Panc1 (cell line): Measurements from ENCODE around the gene CSTPP1. TPM values are rescaled to one million over a fixed set of nuclear protein-coding genes. Genes with fewer than 3 reads are reported as not detected.

ENCODE experiments used
- ATAC-seq: fragments of 200-7000 bp; cut with Tn5 transposase; 2 replicates; pipeline ENCODE4 v1.9.1; 2020; ENCODE audit warnings: mild to moderate bottlenecking, moderate library complexity
- BruUV-seq: library from RNA; stranded (reverse); fragments of 400-500 nt; replicated peaks from 2 replicates; lab custom pipeline; 2021; lab: Mats Ljungman, UMichigan
- CTCF ChIA-PET: fragments of 300-600 bp; sonication (Branson Sonifier 250); formaldehyde crosslinking; loops from one replicate; lab custom pipeline; 2022; ENCODE audit warnings: antibody characterized with exemption; lab: Charles Lee
- POLR2A ChIA-PET: fragments of 300-600 bp; sonication (Branson Sonifier 250); formaldehyde crosslinking; loops from one replicate; lab custom pipeline; 2022; ENCODE audit warnings: antibody characterized with exemption; lab: Charles Lee
- DNase-seq: peaks from one replicate; pipeline ENCODE4 v3.0.0-alpha.2; 2010; ENCODE audit warnings: low read depth, low spot score
- H3K27ac ChIP-seq: 2 replicates; pipeline ENCODE4 v1.5.1; 2011; ENCODE audit warnings: mild to moderate bottlenecking, low read length, inconsistent platforms
- H3K27me3 ChIP-seq: fragments of 200-500 bp; sonication (Bioruptor generic); 2 replicates; pipeline ENCODE4 v1.6.0; 2014; ENCODE audit warnings: low read length, inconsistent platforms; ENCODE audit not compliant: control insufficient read depth, insufficient read depth
- H3K36me3 ChIP-seq: fragments of 200-500 bp; sonication (Bioruptor generic); 2 replicates; pipeline ENCODE4 v1.5.1; 2014; ENCODE audit warnings: inconsistent platforms, mild to moderate bottlenecking, low read length, moderate library complexity; ENCODE audit not compliant: control insufficient read depth, insufficient read depth
- H3K4me1 ChIP-seq: 2 replicates; pipeline ENCODE4 v1.5.1; 2011; ENCODE audit warnings: inconsistent platforms, mild to moderate bottlenecking, low read length, moderate library complexity; ENCODE audit not compliant: control insufficient read depth, insufficient read depth
- H3K4me3 ChIP-seq, 2 experiments: 2 replicates each; pipeline ENCODE4 v1.5.1; 2011 to 2012; ENCODE audit warnings: low read depth in 2 of 2, low read length in 2 of 2, mild to moderate bottlenecking in 2 of 2, inconsistent platforms in 1 of 2, moderate library complexity in 1 of 2
- H3K9me3 ChIP-seq: fragments of 200-500 bp; sonication (Bioruptor generic); 2 replicates; pipeline ENCODE4 v1.5.1; 2014; ENCODE audit warnings: low read depth, mild to moderate bottlenecking, inconsistent platforms, low read length, moderate library complexity; ENCODE audit not compliant: control insufficient read depth, insufficient read depth
- CTCF ChIP-seq: fragments of 450-650 bp; IDR thresholded peaks from 2 replicates; pipeline ENCODE4 v1.5.1; 2017; ENCODE audit warnings: mild to moderate bottlenecking
- POLR2AphosphoS5 ChIP-seq: IDR thresholded peaks from 2 replicates; pipeline ENCODE4 v1.6.1; 2012; ENCODE audit warnings: mild to moderate bottlenecking, low read depth, low read length, moderate library complexity
- REST ChIP-seq, 2 experiments: IDR thresholded peaks; 2 replicates each; pipeline ENCODE4 v1.6.1; 2011 to 2012; ENCODE audit warnings: low read depth in 2 of 2, control low read depth in 1 of 2, low read length in 1 of 2, mild to moderate bottlenecking in 1 of 2, moderate library complexity in 1 of 2; ENCODE audit not compliant: insufficient read depth in 1 of 2
- SIN3A ChIP-seq: IDR thresholded peaks from 2 replicates; pipeline ENCODE4 v1.6.1; 2012; ENCODE audit warnings: low read depth, mild to moderate bottlenecking, low read length, moderate library complexity, borderline replicate concordance; ENCODE audit not compliant: insufficient read depth
- TCF7L2 ChIP-seq: IDR thresholded peaks from 2 replicates; pipeline ENCODE4 v1.6.1; 2011; ENCODE audit warnings: mild to moderate bottlenecking, low read depth, low read length, inconsistent platforms
- in situ Hi-C: cut with HindIII; loops from 2 replicates; pipeline ENCODE4 v1.10.0; 2016; ENCODE audit warnings: low sequenced_read_pairs, low pct_unique_long_range_greater_than_20kb
- intact Hi-C: fragments of 100-400 bp; cut with micrococcal nuclease; formaldehyde crosslinking; loops from one replicate; pipeline ENCODE4 v1.10.0; 2022; ENCODE audit not compliant: unreplicated experiment
- total RNA-seq: library from RNA; stranded (reverse); gene quantifications from one replicate; pipeline ENCODE4 v1.2.1, GENCODE V29; 2021; ENCODE audit not compliant: unreplicated experiment

Gene CSTPP1
- total RNA-seq, 1 experiment from 2014 or later, result 29.0 TPM

- CTCF ChIA-PET, result interaction anchor here (0.7 kb wide), 1 partner anchor 147 kb away, joined by 5 read pairs; no protein-coding TSS in a partner anchor
Measured at GRCh38 chr11:47003180-47003877, 66.8 kb downstream of the CSTPP1 start.

GRCh38 chr11:47004595-47005033 is 68.1 kb downstream of the CSTPP1 start:
- in situ Hi-C loops, result no loop called here
- ATAC-seq, result peak; percentile 73
- H3K4me1 ChIP-seq, result no peaks in the 10 kb centered on the region
- CTCF ChIA-PET, result no interaction called here
- no peaks in the 10 kb centered on the region for H3K9me3 ChIP-seq
- DNase-seq, result no peak
- no TSS peak for BruUV-seq
- H3K27ac ChIP-seq, result no peak overlapping the region
- H3K36me3 ChIP-seq, result no peaks in the 10 kb centered on the region
- POLR2A ChIA-PET, result no interaction called here
- no peaks in the 10 kb centered on the region for H3K27me3 ChIP-seq
- TF ChIP-seq POLR2AphosphoS5, result no peak
- no peak overlapping the region for H3K4me3 ChIP-seq
- intact Hi-C loops, result no loop called here

More at GRCh38 chr11:47003180-47003877, 66.8 kb downstream of the CSTPP1 start:
- no peak overlapping the region for H3K4me3 ChIP-seq
- H3K27me3 ChIP-seq, result no peaks in the 10 kb centered on the region
- no peaks in the 10 kb centered on the region for H3K4me1 ChIP-seq
- H3K9me3 ChIP-seq, result no peaks in the 10 kb centered on the region
- in situ Hi-C loops, result no loop called here
- DNase-seq (no peak), ATAC-seq (no peak)
- intact Hi-C loops, result no loop called here
- BruUV-seq, result no TSS peak
- no peak overlapping the region for H3K27ac ChIP-seq
- no peak for TF ChIP-seq CTCF
- no peak for TF ChIP-seq POLR2AphosphoS5
- no peak for TF ChIP-seq REST (IDR thresholded peaks at IDR 0.05; ENCODE audit: insufficient read depth in 1 of 2, low read depth in 2 of 2, low read length in 1 of 2)
- no peak for TF ChIP-seq TCF7L2
- TF ChIP-seq SIN3A, result no peak
- POLR2A ChIA-PET, result interaction anchor here (0.8 kb wide), 1 partner anchor 788 kb away, joined by 3 read pairs; no protein-coding TSS in a partner anchor
- no peaks in the 10 kb centered on the region for H3K36me3 ChIP-seq

GRCh38 chr11:47005441-47005840 is 68.9 kb downstream of the CSTPP1 start:
- H3K4me3 ChIP-seq, result no peak overlapping the region
- no TSS peak for BruUV-seq
- no peak overlapping the region for H3K27ac ChIP-seq
- H3K4me1 ChIP-seq, result no peaks in the 10 kb centered on the region
- no peaks in the 10 kb centered on the region for H3K36me3 ChIP-seq
- DNase-seq, result no peak
- TF ChIP-seq SIN3A, result no peak
- TF ChIP-seq CTCF, result no peak
- TF ChIP-seq REST (IDR thresholded peaks at IDR 0.05; ENCODE audit: insufficient read depth in 1 of 2, low read depth in 2 of 2, low read length in 1 of 2), result no peak
- no peak for TF ChIP-seq TCF7L2
- no peak for TF ChIP-seq POLR2AphosphoS5
- H3K27me3 ChIP-seq, result no peaks in the 10 kb centered on the region
- in situ Hi-C loops, result no loop called here
- H3K9me3 ChIP-seq, result no peaks in the 10 kb centered on the region
- intact Hi-C loops, result no loop called here
- ChIA-PET POLR2A (no interaction called here), CTCF (no interaction called here)
- no peak for ATAC-seq
